HepG2 (cell line): Measurements from ENCODE around the gene LSS. TPM values are rescaled to one million over a fixed set of nuclear protein-coding genes. Genes with fewer than 3 reads are reported as not detected.

Experiments
- ATAC-seq: fragments of 200-7000 bp; cut with Tn5 transposase; 3 replicates; pipeline ENCODE4 v1.9.1; 2020; ENCODE audit warnings: mild to moderate bottlenecking, moderate library complexity
- BruUV-seq: library from RNA; stranded (reverse); fragments of 400-500 nt; replicated peaks from 2 replicates; lab custom pipeline; 2021; lab: Mats Ljungman, UMichigan
- CTCF ChIA-PET: fragments of 300-600 bp; formaldehyde crosslinking; extraction: SDS; loops from one replicate; lab custom pipeline; 2021; ENCODE audit warnings: low total read pairs, inconsistent platforms, low intra/inter-chr PET ratio; lab: Yijun Ruan, JAX
- POLR2A ChIA-PET: fragments of 350-600 bp; sonication (Branson Sonifier 250); formaldehyde crosslinking; loops from one replicate; lab custom pipeline; 2020; ENCODE audit warnings: antibody characterized with exemption, inconsistent platforms; lab: Yijun Ruan, JAX
- DNase-seq: peaks from one replicate; pipeline ENCODE4 v3.0.0-alpha.2; 2015; ENCODE audit warnings: low spot score
- FAIRE-seq: peaks from 3 replicates; lab custom pipeline; 2011; peaks lifted over from hg19 to GRCh38; lab: Jason Lieb, UNC
- H2AFZ ChIP-seq: one replicate; pipeline ENCODE4 v1.6.1; 2011; ENCODE audit warnings: low read length, inconsistent platforms
- H3K27ac ChIP-seq: fragments of 300-600 bp; 3 replicates; pipeline ENCODE4 v1.8.0; 2011; ENCODE audit warnings: mixed run types, mild to moderate bottlenecking, mixed read lengths, low read length, inconsistent platforms; ENCODE audit not compliant: insufficient read depth; ENCODE audit errors: extremely low read length
- H3K27me3 ChIP-seq, 2 experiments: fragments of 200-600 bp in 1 of 2; 2 replicates in 1 of 2; 3 replicates in 1 of 2; pipeline versions ENCODE4 v1.6.0 to v1.8.0; 2011; ENCODE audit warnings: low read length in 2 of 2, mild to moderate bottlenecking in 2 of 2, moderate library complexity in 2 of 2, inconsistent platforms in 1 of 2; ENCODE audit not compliant: insufficient read depth in 2 of 2, control insufficient read depth in 1 of 2
- H3K36me3 ChIP-seq, 2 experiments: fragments of 200-600 bp in 1 of 2; replicated peaks in 1 of 2; 2 replicates in 1 of 2; 3 replicates in 1 of 2; pipeline versions ENCODE4 v1.5.1 to v1.8.0; 2011; ENCODE audit warnings: low read length in 2 of 2, inconsistent platforms in 1 of 2; ENCODE audit not compliant: insufficient read depth in 2 of 2, control insufficient read depth in 1 of 2
- H3K4me1 ChIP-seq: 2 replicates; pipeline ENCODE4 v1.5.1; 2012; ENCODE audit warnings: low read length, inconsistent platforms; ENCODE audit not compliant: insufficient read depth
- H3K4me2 ChIP-seq: 2 replicates; pipeline ENCODE4 v1.6.0; 2011; ENCODE audit warnings: low read depth, low read length, inconsistent platforms
- H3K4me3 ChIP-seq, 3 experiments: fragments of 200-600 bp in 1 of 3; sonication (generic), shearing (Covaris generic) in 1 of 3; replicated peaks in 1 of 3; 2 replicates each; pipeline ENCODE4 v1.5.1; 2011 to 2016; ENCODE audit warnings: low read length in 3 of 3, inconsistent platforms in 2 of 3, low read depth in 2 of 3, mild to moderate bottlenecking in 2 of 3, control low read depth in 1 of 3, mixed read lengths in 1 of 3; ENCODE audit not compliant: insufficient read depth in 1 of 3
- H3K79me2 ChIP-seq: one replicate; pipeline ENCODE4 v1.6.1; 2011; ENCODE audit warnings: low read length, inconsistent platforms; ENCODE audit not compliant: insufficient read depth
- H3K9ac ChIP-seq: 2 replicates; pipeline ENCODE4 v1.6.0; 2011; ENCODE audit warnings: mild to moderate bottlenecking, low read depth, low read length, inconsistent platforms; ENCODE audit not compliant: insufficient read depth
- H3K9me3 ChIP-seq: 2 replicates; pipeline ENCODE4 v1.5.1; 2012; ENCODE audit warnings: mild to moderate bottlenecking, low read length
- H4K20me1 ChIP-seq: 2 replicates; pipeline ENCODE4 v1.6.0; 2011; ENCODE audit warnings: inconsistent platforms, mild to moderate bottlenecking, low read length, moderate library complexity; ENCODE audit not compliant: insufficient read depth
- ATF4 ChIP-seq, 2 experiments: fragments of 450-650 bp in 1 of 2; sonication (generic) in 1 of 2; formaldehyde crosslinking; IDR thresholded peaks; 2 replicates each; pipeline versions ENCODE4 v1.5.0 to v1.8.0; 2020 to 2022; ENCODE audit warnings: mild to moderate bottlenecking in 1 of 2, missing genetic modification reagents in 1 of 2
- CTCF ChIP-seq: sonication (generic); formaldehyde crosslinking; IDR thresholded peaks from 2 replicates; pipeline ENCODE4 v1.5.0; 2020; ENCODE audit warnings: mild to moderate bottlenecking, missing genetic modification reagents, moderate library complexity
- HOXA9 ChIP-seq: sonication (generic); formaldehyde crosslinking; IDR thresholded peaks from 2 replicates; pipeline ENCODE4 v1.8.1; 2022; ENCODE audit warnings: missing genetic modification reagents, mild to moderate bottlenecking, moderate library complexity, borderline replicate concordance
- NCOR1 ChIP-seq: fragments of 200-600 bp; sonication (generic); IDR thresholded peaks from 2 replicates; pipeline ENCODE4 v1.7.0; 2017; ENCODE audit warnings: antibody characterized with exemption, low read length, borderline replicate concordance
- PHF8 ChIP-seq: sonication (generic); formaldehyde crosslinking; IDR thresholded peaks from 2 replicates; pipeline ENCODE4 v1.5.0; 2020; ENCODE audit warnings: missing genetic modification reagents
- SRSF1 ChIP-seq: fragments of 200-400 bp; formaldehyde crosslinking; optimal IDR thresholded peaks from 2 replicates; pipeline ENCODE3; 2017; ENCODE audit warnings: mild to moderate bottlenecking, low read depth, low read length, moderate library complexity
- WGBS: methylation state at CpG from one replicate; pipeline ENCODE4 v1.1.6; 2017; ENCODE audit warnings: low lambda C conversion rate; 5-methylcytosine and 5-hydroxymethylcytosine counted together
- in situ Hi-C: cut with HindIII; loops from 2 replicates; pipeline ENCODE4 v1.10.0; 2017; ENCODE audit warnings: low pct_unique_long_range_greater_than_20kb; ENCODE audit not compliant: extremely low pct_ligation_motif_present
- intact Hi-C: fragments of 100-400 bp; cut with micrococcal nuclease; formaldehyde crosslinking; loops from one replicate; pipeline ENCODE4 v1.10.0; 2022; ENCODE audit not compliant: unreplicated experiment
- polyA plus RNA-seq, 8 experiments: library from polyadenylated mRNA; depleted of rRNA in 3 of 8; stranded (reverse) in 7 of 8; unstranded in 1 of 8; fragments of >200 nt; fragmentation: Illumina TruSeq in 4 of 8; extraction: Trizol in 4 of 8; gene quantifications; 2 replicates each; pipeline versions ENCODE4 v1.2.1 to v1.2.3, GENCODE V29; 2011 to 2016; ENCODE audit warnings: low read depth in 4 of 8, missing spikeins in 1 of 8, mixed read lengths in 1 of 8; ENCODE audit not compliant: insufficient read depth in 1 of 8
- total RNA-seq, 5 experiments: library from RNA; depleted of rRNA; stranded (reverse); fragments of >200 nt; fragmentation: Illumina TruSeq; extraction: Trizol; gene quantifications; 2 replicates each; pipeline ENCODE4 v1.2.3, GENCODE V29; 2016; ENCODE audit warnings: low read depth in 1 of 5

LSS gene
- total and polyA plus RNA-seq, 2 of the 13 experiments (the other 11 are each of a cell fraction or from before 2014, with no cell fraction given), result 72.6 to 113 TPM

GRCh38 chr21:46210378-46211136, 18.0 kb downstream of the LSS start (continued):
- TF ChIP-seq CTCF (CRISPR knock-in tag), result peak; percentile 53; the same call in 1 of the 2 replicates
- TF ChIP-seq, all 625 proteins: peak for 6

GRCh38 chr21:46208761-46209721, 19.5 kb downstream of the LSS start:
- ChIA-PET CTCF (no interaction called here), POLR2A (no interaction called here)
- ATAC-seq (no peak), FAIRE-seq (no peak), DNase-seq (no peak)
- intact Hi-C loops, result no loop called here
- Histone ChIP-seq H3K4me3 (no peak overlapping the region), H4K20me1 (no peaks in the 10 kb centered on the region), H3K79me2 (no peaks in the 10 kb centered on the region), H3K27ac (no peak overlapping the region), H3K9me3 (no peaks in the 10 kb centered on the region), H3K4me2 (no peak overlapping the region), H3K9ac (no peak overlapping the region), H3K27me3 (no peaks in the 10 kb centered on the region), H2AFZ (no peak overlapping the region), H3K4me1 (no peaks in the 10 kb centered on the region), H3K36me3 (peaks cover 25 to 83% of the 10 kb centered on the region in 2 experiments)
- TF ChIP-seq PHF8 (CRISPR knock-in tag) (no peak), NCOR1 (no peak), HOXA9 (CRISPR knock-in tag) (no peak), SRSF1 (no peak), ATF4 (CRISPR knock-in tag; IDR thresholded peaks at IDR 0.05) (no peak)
- in situ Hi-C loops, result no loop called here
- WGBS, result 97% methylated on average over 12 of the region's 23 CpGs
- BruUV-seq, result no TSS peak
